HepG2 (cell line): ENCODE measurements around the gene ATG9A. TPM values are rescaled to one million over a fixed set of nuclear protein-coding genes. Genes with fewer than 3 reads are reported as not detected.

ENCODE experiments used
- HHEX ChIP-seq: IDR thresholded peaks from 2 replicates; pipeline ENCODE4 v1.6.1; 2016; ENCODE audit warnings: control low read depth
- KAT7 ChIP-seq: IDR thresholded peaks from 2 replicates; pipeline ENCODE4 v1.6.1; 2018; ENCODE audit warnings: borderline replicate concordance, missing compliant biosample characterization
- MAFG ChIP-seq: sonication (generic); formaldehyde crosslinking; IDR thresholded peaks from 2 replicates; pipeline ENCODE4 v1.5.1; 2020; ENCODE audit warnings: mild to moderate bottlenecking, missing genetic modification reagents
- NFIB ChIP-seq: sonication (generic); formaldehyde crosslinking; IDR thresholded peaks from 2 replicates; pipeline ENCODE4 v1.9.0; 2021; ENCODE audit warnings: missing genetic modification reagents, mild to moderate bottlenecking, borderline replicate concordance
- NFKB2 ChIP-seq: sonication (generic); formaldehyde crosslinking; IDR thresholded peaks from 2 replicates; pipeline ENCODE4 v1.4.0; 2020; ENCODE audit warnings: missing genetic modification reagents, borderline replicate concordance
- PITX1 ChIP-seq: sonication (generic); formaldehyde crosslinking; IDR thresholded peaks from 2 replicates; pipeline ENCODE4 v1.5.1; 2020; ENCODE audit warnings: mild to moderate bottlenecking, missing genetic modification reagents
- RAD51 ChIP-seq: fragments of 450-650 bp; IDR thresholded peaks from 2 replicates; pipeline ENCODE4 v1.6.1; 2016; ENCODE audit warnings: borderline replicate concordance
- ZFP36 ChIP-seq: fragments of 150-350 bp; IDR thresholded peaks from 2 replicates; pipeline ENCODE4 v1.6.1; 2018; ENCODE audit warnings: borderline replicate concordance, low read length, low read depth; ENCODE audit not compliant: partially characterized antibody
- ZNF17 ChIP-seq: sonication (generic); formaldehyde crosslinking; IDR thresholded peaks from 2 replicates; pipeline ENCODE4 v1.5.0; 2020; ENCODE audit warnings: mild to moderate bottlenecking, missing genetic modification reagents
- ZNF207 ChIP-seq: fragments of 450-650 bp; IDR thresholded peaks from 2 replicates; pipeline ENCODE4 v1.6.1; 2016; ENCODE audit warnings: antibody characterized with exemption, borderline replicate concordance
- ZNF383 ChIP-seq: sonication (generic); formaldehyde crosslinking; IDR thresholded peaks from 2 replicates; pipeline ENCODE4 v1.4.0; 2020; ENCODE audit warnings: missing genetic modification reagents, mild to moderate bottlenecking, borderline replicate concordance
- polyA plus RNA-seq, 8 experiments: library from polyadenylated mRNA; depleted of rRNA in 3 of 8; stranded (reverse) in 7 of 8; unstranded in 1 of 8; fragments of >200 nt; fragmentation: Illumina TruSeq in 4 of 8; extraction: Trizol in 4 of 8; gene quantifications; 2 replicates each; pipeline versions ENCODE4 v1.2.1 to v1.2.3, GENCODE V29; 2011 to 2016; ENCODE audit warnings: low read depth in 4 of 8, missing spikeins in 1 of 8, mixed read lengths in 1 of 8; ENCODE audit not compliant: insufficient read depth in 1 of 8
- total RNA-seq, 5 experiments: library from RNA; depleted of rRNA; stranded (reverse); fragments of >200 nt; fragmentation: Illumina TruSeq; extraction: Trizol; gene quantifications; 2 replicates each; pipeline ENCODE4 v1.2.3, GENCODE V29; 2016; ENCODE audit warnings: low read depth in 1 of 5
- TF ChIP-seq, protein P1 (sequence below): IDR thresholded peaks from 2 replicates; pipeline ENCODE4 v1.6.1; 2016; ENCODE audit warnings: missing compliant biosample characterization, missing genetic modification reagents, borderline replicate concordance
- TF ChIP-seq, protein P2 (sequence below): sonication (generic); formaldehyde crosslinking; IDR thresholded peaks from 2 replicates; pipeline ENCODE4 v1.4.0; 2020; ENCODE audit warnings: missing genetic modification reagents, borderline replicate concordance
- TF ChIP-seq, protein P3 (sequence below): sonication (generic); formaldehyde crosslinking; IDR thresholded peaks from 2 replicates; pipeline ENCODE4 v1.8.1; 2023; ENCODE audit warnings: mild to moderate bottlenecking, missing genetic modification reagents
- TF ChIP-seq, protein P4 (sequence below): sonication (generic); formaldehyde crosslinking; IDR thresholded peaks from 2 replicates; pipeline ENCODE4 v1.4.0; 2020; ENCODE audit warnings: missing genetic modification reagents, borderline replicate concordance
- TF ChIP-seq, protein P5 (sequence below): sonication (generic); formaldehyde crosslinking; IDR thresholded peaks from 2 replicates; pipeline ENCODE4 v1.5.1; 2020; ENCODE audit warnings: missing genetic modification reagents, mild to moderate bottlenecking, borderline replicate concordance

The ATG9A gene
- total and polyA plus RNA-seq, 2 of the 13 experiments (the other 11 are each of a cell fraction or from before 2014, with no cell fraction given): 35.0 to 131 TPM

DNA sequence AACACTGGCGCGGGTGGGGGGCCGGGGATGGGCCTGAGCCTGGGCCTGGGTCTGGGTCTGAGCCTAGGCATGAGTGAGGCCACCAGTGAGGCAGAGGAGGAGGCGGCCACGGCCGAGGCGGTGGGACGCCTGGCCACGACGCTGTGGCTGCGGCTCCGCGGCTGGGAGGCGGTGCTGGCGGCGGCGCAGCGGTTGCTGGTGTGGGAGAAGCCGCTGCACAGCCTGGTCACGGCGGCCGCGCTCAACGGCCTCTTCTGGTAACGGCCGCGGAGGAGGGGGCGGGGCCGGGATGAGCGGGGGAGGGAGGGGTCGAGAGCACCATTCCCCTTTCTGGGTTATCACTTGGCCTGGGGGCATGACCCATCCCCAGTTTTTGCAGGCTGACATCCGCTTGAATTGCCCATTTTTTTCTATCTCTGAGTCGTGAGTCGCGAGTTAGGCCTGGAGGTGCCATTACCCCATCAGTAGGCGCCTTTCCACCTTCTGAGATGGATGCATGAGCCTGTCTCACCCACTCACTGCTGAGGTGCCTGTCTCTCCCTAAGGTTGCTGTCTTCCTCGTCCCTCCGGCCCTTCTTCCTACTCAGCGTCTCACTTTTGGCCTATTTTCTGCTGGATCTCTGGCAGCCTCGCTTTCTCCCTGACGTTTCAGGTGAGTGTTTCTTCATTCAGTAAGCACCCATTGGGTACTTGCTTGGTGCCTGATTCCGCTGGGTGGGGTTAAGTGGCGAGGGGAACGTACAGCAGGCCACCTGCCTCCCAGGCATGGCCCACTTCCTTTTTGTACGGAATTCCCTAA, 50.9 kb downstream of the ATG9A start (continued):
- TF ChIP-seq, protein P1, sequence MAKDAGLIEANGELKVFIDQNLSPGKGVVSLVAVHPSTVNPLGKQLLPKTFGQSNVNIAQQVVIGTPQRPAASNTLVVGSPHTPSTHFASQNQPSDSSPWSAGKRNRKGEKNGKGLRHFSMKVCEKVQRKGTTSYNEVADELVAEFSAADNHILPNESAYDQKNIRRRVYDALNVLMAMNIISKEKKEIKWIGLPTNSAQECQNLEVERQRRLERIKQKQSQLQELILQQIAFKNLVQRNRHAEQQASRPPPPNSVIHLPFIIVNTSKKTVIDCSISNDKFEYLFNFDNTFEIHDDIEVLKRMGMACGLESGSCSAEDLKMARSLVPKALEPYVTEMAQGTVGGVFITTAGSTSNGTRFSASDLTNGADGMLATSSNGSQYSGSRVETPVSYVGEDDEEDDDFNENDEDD: no peak
- no peak for TF ChIP-seq NFKB2 (CRISPR knock-in tag)
- TF ChIP-seq, protein P2, sequence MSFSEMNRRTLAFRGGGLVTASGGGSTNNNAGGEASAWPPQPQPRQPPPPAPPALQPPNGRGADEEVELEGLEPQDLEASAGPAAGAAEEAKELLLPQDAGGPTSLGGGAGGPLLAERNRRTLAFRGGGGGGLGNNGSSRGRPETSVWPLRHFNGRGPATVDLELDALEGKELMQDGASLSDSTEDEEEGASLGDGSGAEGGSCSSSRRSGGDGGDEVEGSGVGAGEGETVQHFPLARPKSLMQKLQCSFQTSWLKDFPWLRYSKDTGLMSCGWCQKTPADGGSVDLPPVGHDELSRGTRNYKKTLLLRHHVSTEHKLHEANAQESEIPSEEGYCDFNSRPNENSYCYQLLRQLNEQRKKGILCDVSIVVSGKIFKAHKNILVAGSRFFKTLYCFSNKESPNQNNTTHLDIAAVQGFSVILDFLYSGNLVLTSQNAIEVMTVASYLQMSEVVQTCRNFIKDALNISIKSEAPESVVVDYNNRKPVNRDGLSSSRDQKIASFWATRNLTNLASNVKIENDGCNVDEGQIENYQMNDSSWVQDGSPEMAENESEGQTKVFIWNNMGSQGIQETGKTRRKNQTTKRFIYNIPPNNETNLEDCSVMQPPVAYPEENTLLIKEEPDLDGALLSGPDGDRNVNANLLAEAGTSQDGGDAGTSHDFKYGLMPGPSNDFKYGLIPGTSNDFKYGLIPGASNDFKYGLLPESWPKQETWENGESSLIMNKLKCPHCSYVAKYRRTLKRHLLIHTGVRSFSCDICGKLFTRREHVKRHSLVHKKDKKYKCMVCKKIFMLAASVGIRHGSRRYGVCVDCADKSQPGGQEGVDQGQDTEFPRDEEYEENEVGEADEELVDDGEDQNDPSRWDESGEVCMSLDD (CRISPR knock-in tag): no peak
- TF ChIP-seq NFIB (CRISPR knock-in tag): no peak
- no peak for TF ChIP-seq KAT7 (CRISPR knock-in tag)
- TF ChIP-seq, protein P3, sequence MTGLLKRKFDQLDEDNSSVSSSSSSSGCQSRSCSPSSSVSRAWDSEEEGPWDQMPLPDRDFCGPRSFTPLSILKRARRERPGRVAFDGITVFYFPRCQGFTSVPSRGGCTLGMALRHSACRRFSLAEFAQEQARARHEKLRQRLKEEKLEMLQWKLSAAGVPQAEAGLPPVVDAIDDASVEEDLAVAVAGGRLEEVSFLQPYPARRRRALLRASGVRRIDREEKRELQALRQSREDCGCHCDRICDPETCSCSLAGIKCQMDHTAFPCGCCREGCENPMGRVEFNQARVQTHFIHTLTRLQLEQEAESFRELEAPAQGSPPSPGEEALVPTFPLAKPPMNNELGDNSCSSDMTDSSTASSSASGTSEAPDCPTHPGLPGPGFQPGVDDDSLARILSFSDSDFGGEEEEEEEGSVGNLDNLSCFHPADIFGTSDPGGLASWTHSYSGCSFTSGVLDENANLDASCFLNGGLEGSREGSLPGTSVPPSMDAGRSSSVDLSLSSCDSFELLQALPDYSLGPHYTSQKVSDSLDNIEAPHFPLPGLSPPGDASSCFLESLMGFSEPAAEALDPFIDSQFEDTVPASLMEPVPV (CRISPR knock-in tag): no peak
- no peak for TF ChIP-seq MAFG (CRISPR knock-in tag)
- TF ChIP-seq, protein P4, sequence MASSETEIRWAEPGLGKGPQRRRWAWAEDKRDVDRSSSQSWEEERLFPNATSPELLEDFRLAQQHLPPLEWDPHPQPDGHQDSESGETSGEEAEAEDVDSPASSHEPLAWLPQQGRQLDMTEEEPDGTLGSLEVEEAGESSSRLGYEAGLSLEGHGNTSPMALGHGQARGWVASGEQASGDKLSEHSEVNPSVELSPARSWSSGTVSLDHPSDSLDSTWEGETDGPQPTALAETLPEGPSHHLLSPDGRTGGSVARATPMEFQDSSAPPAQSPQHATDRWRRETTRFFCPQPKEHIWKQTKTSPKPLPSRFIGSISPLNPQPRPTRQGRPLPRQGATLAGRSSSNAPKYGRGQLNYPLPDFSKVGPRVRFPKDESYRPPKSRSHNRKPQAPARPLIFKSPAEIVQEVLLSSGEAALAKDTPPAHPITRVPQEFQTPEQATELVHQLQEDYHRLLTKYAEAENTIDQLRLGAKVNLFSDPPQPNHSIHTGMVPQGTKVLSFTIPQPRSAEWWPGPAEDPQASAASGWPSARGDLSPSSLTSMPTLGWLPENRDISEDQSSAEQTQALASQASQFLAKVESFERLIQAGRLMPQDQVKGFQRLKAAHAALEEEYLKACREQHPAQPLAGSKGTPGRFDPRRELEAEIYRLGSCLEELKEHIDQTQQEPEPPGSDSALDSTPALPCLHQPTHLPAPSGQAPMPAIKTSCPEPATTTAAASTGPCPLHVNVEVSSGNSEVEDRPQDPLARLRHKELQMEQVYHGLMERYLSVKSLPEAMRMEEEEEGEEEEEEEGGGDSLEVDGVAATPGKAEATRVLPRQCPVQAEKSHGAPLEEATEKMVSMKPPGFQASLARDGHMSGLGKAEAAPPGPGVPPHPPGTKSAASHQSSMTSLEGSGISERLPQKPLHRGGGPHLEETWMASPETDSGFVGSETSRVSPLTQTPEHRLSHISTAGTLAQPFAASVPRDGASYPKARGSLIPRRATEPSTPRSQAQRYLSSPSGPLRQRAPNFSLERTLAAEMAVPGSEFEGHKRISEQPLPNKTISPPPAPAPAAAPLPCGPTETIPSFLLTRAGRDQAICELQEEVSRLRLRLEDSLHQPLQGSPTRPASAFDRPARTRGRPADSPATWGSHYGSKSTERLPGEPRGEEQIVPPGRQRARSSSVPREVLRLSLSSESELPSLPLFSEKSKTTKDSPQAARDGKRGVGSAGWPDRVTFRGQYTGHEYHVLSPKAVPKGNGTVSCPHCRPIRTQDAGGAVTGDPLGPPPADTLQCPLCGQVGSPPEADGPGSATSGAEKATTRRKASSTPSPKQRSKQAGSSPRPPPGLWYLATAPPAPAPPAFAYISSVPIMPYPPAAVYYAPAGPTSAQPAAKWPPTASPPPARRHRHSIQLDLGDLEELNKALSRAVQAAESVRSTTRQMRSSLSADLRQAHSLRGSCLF: no peak
- TF ChIP-seq ZNF207: no peak
- TF ChIP-seq ZNF383 (CRISPR knock-in tag): no peak
- no peak for TF ChIP-seq PITX1 (CRISPR knock-in tag)
- no peak for TF ChIP-seq ZFP36
- no peak for TF ChIP-seq HHEX
- no peak for TF ChIP-seq ZNF17 (CRISPR knock-in tag)
- TF ChIP-seq, protein P5, sequence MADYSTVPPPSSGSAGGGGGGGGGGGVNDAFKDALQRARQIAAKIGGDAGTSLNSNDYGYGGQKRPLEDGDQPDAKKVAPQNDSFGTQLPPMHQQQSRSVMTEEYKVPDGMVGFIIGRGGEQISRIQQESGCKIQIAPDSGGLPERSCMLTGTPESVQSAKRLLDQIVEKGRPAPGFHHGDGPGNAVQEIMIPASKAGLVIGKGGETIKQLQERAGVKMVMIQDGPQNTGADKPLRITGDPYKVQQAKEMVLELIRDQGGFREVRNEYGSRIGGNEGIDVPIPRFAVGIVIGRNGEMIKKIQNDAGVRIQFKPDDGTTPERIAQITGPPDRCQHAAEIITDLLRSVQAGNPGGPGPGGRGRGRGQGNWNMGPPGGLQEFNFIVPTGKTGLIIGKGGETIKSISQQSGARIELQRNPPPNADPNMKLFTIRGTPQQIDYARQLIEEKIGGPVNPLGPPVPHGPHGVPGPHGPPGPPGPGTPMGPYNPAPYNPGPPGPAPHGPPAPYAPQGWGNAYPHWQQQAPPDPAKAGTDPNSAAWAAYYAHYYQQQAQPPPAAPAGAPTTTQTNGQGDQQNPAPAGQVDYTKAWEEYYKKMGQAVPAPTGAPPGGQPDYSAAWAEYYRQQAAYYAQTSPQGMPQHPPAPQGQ (CRISPR knock-in tag): no peak
- no peak for TF ChIP-seq RAD51
